Neural cell (in vitro differentiated cells): ENCODE results near the gene MEGF9. TPM values are rescaled to one million over a fixed set of nuclear protein-coding genes. Genes with fewer than 3 reads are reported as not detected.

Experiments used
- H2AFZ ChIP-seq: fragments of 200-600, 300-800 bp; sonication (generic), shearing (Covaris generic); 2 replicates; pipeline ENCODE4 v1.6.0; 2014; ENCODE audit warnings: low read depth, mild to moderate bottlenecking, antibody characterized with exemption, low read length, moderate library complexity
- H3F3A ChIP-seq: fragments of 200-600 bp; shearing (Covaris generic); 2 replicates; pipeline ENCODE4 v1.6.1; 2016; ENCODE audit warnings: mild to moderate bottlenecking, moderate library complexity, mixed read lengths, antibody characterized with exemption, low read length; ENCODE audit not compliant: insufficient read depth, poor library complexity, severe bottlenecking
- H3K27ac ChIP-seq: fragments of 200-600, 300-800 bp; sonication (generic), shearing (Covaris generic); 2 replicates; pipeline ENCODE4 v1.5.1; 2014; ENCODE audit warnings: mild to moderate bottlenecking, low read length, moderate library complexity
- H3K27me3 ChIP-seq: fragments of 300-800, 200-600 bp; sonication (generic), shearing (Covaris generic); 2 replicates; pipeline ENCODE4 v1.6.0; 2014; ENCODE audit warnings: mild to moderate bottlenecking, low read depth, low read length, moderate library complexity; ENCODE audit not compliant: insufficient read depth
- H3K36me3 ChIP-seq: fragments of 300-800, 200-600 bp; sonication (generic), shearing (Covaris generic); 2 replicates; pipeline ENCODE4 v1.5.1; 2014; ENCODE audit warnings: mild to moderate bottlenecking, antibody characterized with exemption, low read length, moderate library complexity; ENCODE audit not compliant: insufficient read depth
- H3K4me2 ChIP-seq: fragments of 300-800, 200-600 bp; sonication (generic), shearing (Covaris generic); 2 replicates; pipeline ENCODE4 v1.6.0; 2014; ENCODE audit warnings: mild to moderate bottlenecking, low read length
- H3K4me3 ChIP-seq: fragments of 300-800, 200-600 bp; sonication (generic), shearing (Covaris generic); 2 replicates; pipeline ENCODE4 v1.5.1; 2014; ENCODE audit warnings: mild to moderate bottlenecking, low read length, moderate library complexity
- H3K79me2 ChIP-seq: fragments of 200-600 bp; shearing (Covaris generic); replicated peaks from 2 replicates; pipeline ENCODE4 v1.6.0; 2014; ENCODE audit warnings: mild to moderate bottlenecking, low read length, moderate library complexity; ENCODE audit not compliant: insufficient read depth
- H3K9ac ChIP-seq: fragments of 300-800, 200-600 bp; sonication (generic), shearing (Covaris generic); 2 replicates; pipeline ENCODE4 v1.6.1; 2016; ENCODE audit warnings: mild to moderate bottlenecking, low read length, mixed read lengths
- H3K9me2 ChIP-seq: fragments of 200-600 bp; shearing (Covaris generic); 2 replicates; pipeline ENCODE4 v1.6.1; 2016; ENCODE audit warnings: mild to moderate bottlenecking, low read length, mixed read lengths; ENCODE audit not compliant: insufficient read depth
- H3K9me3 ChIP-seq: fragments of 200-600, 300-800 bp; sonication (generic), shearing (Covaris generic); 2 replicates; pipeline ENCODE4 v1.6.1; 2016; ENCODE audit warnings: mild to moderate bottlenecking, mixed run types, low read length, moderate library complexity, mixed read lengths
- H4K20me1 ChIP-seq: fragments of 200-600 bp; shearing (Covaris generic); 2 replicates; pipeline ENCODE4 v1.6.1; 2016; ENCODE audit warnings: mild to moderate bottlenecking, mixed run types; ENCODE audit not compliant: insufficient read depth
- EP300 ChIP-seq: fragments of 450-650 bp; conservative IDR thresholded peaks from 2 replicates; pipeline ENCODE4 v1.6.1; 2014; ENCODE audit warnings: antibody characterized with exemption, mild to moderate bottlenecking, moderate library complexity; ENCODE audit not compliant: poor library complexity, severe bottlenecking
- EZH2 ChIP-seq: fragments of 200-600, 300-800 bp; shearing (Covaris generic), sonication (generic); IDR thresholded peaks from 2 replicates; pipeline ENCODE4 v1.6.1; 2014; ENCODE audit warnings: antibody characterized with exemption, low read length, borderline replicate concordance, mild to moderate bottlenecking; ENCODE audit not compliant: insufficient read depth, poor library complexity, severe bottlenecking
- MXI1 ChIP-seq: fragments of 450-650 bp; conservative IDR thresholded peaks from 2 replicates; pipeline ENCODE4 v1.6.1; 2014; ENCODE audit warnings: antibody characterized with exemption, mild to moderate bottlenecking; ENCODE audit not compliant: poor library complexity, severe bottlenecking
- POLR2AphosphoS5 ChIP-seq: IDR thresholded peaks from 2 replicates; pipeline ENCODE4 v1.6.1; 2012
- RAD21 ChIP-seq: fragments of 450-650 bp; conservative IDR thresholded peaks from 2 replicates; pipeline ENCODE4 v1.6.1; 2014; ENCODE audit warnings: antibody characterized with exemption, mild to moderate bottlenecking, moderate library complexity
- SMC3 ChIP-seq: fragments of 450-650 bp; conservative IDR thresholded peaks from 2 replicates; pipeline ENCODE4 v1.6.1; 2014; ENCODE audit warnings: antibody characterized with exemption, mild to moderate bottlenecking, moderate library complexity; ENCODE audit not compliant: poor library complexity
- TAF1 ChIP-seq: IDR thresholded peaks from 2 replicates; pipeline ENCODE4 v1.6.1; 2012; ENCODE audit warnings: low read depth
- polyA plus RNA-seq: library from polyadenylated mRNA; depleted of rRNA; stranded (reverse); fragments of >200 nt; gene quantifications from 2 replicates; pipeline ENCODE4 v1.2.3, GENCODE V29; 2014
- TF ChIP-seq, protein P1 (sequence below): IDR thresholded peaks from 2 replicates; pipeline ENCODE4 v1.6.1; 2012; ENCODE audit warnings: borderline replicate concordance
- TF ChIP-seq, protein P2 (sequence below): fragments of 450-650 bp; IDR thresholded peaks from 2 replicates; pipeline ENCODE4 v1.5.1; 2014; ENCODE audit warnings: antibody characterized with exemption, mild to moderate bottlenecking, moderate library complexity; ENCODE audit not compliant: poor library complexity, severe bottlenecking

MEGF9 gene
- polyA plus RNA-seq, 1 donor from 2014 or later, result 35.0 TPM

DNA sequence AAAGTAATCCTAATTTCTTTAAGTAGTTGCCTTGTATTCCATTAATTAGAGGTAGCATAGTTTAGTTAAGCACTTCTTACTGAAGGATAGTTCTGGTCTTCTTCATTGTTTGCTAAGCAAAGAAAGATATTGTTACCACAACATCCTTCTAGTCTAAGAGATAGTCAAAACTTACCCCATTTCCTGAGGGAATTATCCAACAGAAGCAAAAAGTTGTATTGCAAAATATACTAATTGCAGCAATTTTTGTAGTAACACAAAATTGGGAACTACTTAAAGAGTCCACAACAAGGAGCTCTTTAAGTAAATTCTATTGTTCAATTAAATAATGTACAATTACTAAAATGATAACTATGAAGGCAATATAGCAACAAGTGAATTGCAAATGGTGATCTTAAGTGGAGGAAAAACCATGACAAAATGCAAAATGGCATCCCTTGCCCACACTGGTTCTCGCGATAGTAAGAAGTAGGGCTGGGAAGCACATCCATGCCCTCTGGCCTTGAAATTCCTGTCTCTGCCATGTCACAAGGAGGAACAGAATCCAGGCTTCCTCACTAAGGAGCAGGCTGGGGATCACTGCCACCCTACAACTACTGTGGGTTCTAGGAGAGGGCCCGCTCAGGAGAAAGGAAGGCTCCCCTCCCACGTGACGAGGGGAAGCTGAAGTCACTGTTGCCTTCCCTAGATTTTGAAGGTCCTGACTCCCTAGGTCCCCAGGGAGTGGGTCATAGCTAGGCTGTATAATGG is 23.3 kb upstream of the MEGF9 start:
- H3K9me3 ChIP-seq, result no peaks in the 10 kb centered on the region
- no peak overlapping the region for H3K4me3 ChIP-seq
- H3K27ac ChIP-seq, result no peak overlapping the region
- no peaks in the 10 kb centered on the region for H3K9me2 ChIP-seq
- no peaks in the 10 kb centered on the region for H3K27me3 ChIP-seq
- H3F3A ChIP-seq, result no peaks in the 10 kb centered on the region
- no peaks in the 10 kb centered on the region for H3K79me2 ChIP-seq
- no peak overlapping the region for H3K4me2 ChIP-seq
- H3K9ac ChIP-seq, result no peak overlapping the region
- H2AFZ ChIP-seq, result no peak overlapping the region
- no peak for TF ChIP-seq EP300
- TF ChIP-seq EZH2, result no peak
- no peak for TF ChIP-seq MXI1
- TF ChIP-seq, protein P1, sequence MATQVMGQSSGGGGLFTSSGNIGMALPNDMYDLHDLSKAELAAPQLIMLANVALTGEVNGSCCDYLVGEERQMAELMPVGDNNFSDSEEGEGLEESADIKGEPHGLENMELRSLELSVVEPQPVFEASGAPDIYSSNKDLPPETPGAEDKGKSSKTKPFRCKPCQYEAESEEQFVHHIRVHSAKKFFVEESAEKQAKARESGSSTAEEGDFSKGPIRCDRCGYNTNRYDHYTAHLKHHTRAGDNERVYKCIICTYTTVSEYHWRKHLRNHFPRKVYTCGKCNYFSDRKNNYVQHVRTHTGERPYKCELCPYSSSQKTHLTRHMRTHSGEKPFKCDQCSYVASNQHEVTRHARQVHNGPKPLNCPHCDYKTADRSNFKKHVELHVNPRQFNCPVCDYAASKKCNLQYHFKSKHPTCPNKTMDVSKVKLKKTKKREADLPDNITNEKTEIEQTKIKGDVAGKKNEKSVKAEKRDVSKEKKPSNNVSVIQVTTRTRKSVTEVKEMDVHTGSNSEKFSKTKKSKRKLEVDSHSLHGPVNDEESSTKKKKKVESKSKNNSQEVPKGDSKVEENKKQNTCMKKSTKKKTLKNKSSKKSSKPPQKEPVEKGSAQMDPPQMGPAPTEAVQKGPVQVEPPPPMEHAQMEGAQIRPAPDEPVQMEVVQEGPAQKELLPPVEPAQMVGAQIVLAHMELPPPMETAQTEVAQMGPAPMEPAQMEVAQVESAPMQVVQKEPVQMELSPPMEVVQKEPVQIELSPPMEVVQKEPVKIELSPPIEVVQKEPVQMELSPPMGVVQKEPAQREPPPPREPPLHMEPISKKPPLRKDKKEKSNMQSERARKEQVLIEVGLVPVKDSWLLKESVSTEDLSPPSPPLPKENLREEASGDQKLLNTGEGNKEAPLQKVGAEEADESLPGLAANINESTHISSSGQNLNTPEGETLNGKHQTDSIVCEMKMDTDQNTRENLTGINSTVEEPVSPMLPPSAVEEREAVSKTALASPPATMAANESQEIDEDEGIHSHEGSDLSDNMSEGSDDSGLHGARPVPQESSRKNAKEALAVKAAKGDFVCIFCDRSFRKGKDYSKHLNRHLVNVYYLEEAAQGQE, result no peak
- TF ChIP-seq POLR2AphosphoS5, result no peak
- TF ChIP-seq SMC3, result no peak
- no peak for TF ChIP-seq RAD21
- no peak for TF ChIP-seq TAF1
- TF ChIP-seq, protein P2, sequence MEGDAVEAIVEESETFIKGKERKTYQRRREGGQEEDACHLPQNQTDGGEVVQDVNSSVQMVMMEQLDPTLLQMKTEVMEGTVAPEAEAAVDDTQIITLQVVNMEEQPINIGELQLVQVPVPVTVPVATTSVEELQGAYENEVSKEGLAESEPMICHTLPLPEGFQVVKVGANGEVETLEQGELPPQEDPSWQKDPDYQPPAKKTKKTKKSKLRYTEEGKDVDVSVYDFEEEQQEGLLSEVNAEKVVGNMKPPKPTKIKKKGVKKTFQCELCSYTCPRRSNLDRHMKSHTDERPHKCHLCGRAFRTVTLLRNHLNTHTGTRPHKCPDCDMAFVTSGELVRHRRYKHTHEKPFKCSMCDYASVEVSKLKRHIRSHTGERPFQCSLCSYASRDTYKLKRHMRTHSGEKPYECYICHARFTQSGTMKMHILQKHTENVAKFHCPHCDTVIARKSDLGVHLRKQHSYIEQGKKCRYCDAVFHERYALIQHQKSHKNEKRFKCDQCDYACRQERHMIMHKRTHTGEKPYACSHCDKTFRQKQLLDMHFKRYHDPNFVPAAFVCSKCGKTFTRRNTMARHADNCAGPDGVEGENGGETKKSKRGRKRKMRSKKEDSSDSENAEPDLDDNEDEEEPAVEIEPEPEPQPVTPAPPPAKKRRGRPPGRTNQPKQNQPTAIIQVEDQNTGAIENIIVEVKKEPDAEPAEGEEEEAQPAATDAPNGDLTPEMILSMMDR, result no peak
- no peaks in the 10 kb centered on the region for H4K20me1 ChIP-seq
- no peaks in the 10 kb centered on the region for H3K36me3 ChIP-seq

DNA sequence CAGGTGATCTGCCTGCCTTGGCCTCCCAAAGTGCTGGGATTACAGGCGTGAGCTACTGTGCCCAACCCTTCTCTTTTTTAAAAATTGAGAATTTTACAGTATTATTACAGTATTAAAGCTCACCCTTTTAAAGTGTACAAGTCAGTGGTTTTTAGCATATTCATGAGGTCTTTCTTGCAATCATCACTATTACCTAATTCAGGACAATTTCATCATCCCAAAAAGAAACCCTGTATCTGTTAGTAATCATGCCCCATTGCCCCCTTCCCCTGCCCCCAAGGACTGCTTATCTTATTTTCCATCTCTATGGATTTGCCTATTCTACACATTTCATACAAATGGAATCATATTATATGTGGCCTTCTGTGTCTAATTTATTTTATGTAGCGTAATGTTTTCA is 22.6 kb upstream of the MEGF9 start:
- no peaks in the 10 kb centered on the region for H4K20me1 ChIP-seq
- H3K4me3 ChIP-seq, result no peak overlapping the region
- H3K27me3 ChIP-seq, result no peaks in the 10 kb centered on the region
- no peaks in the 10 kb centered on the region for H3K79me2 ChIP-seq
- H3F3A ChIP-seq, result no peaks in the 10 kb centered on the region
- H3K36me3 ChIP-seq, result no peaks in the 10 kb centered on the region
- no peak for TF ChIP-seq POLR2AphosphoS5
- TF ChIP-seq, protein P2, result no peak
- no peak for TF ChIP-seq EP300
- no peak for TF ChIP-seq TAF1
- TF ChIP-seq RAD21, result no peak
- no peak for TF ChIP-seq EZH2
- H3K9me3 ChIP-seq, result no peaks in the 10 kb centered on the region
- H3K27ac ChIP-seq, result no peak overlapping the region
- H3K9me2 ChIP-seq, result no peaks in the 10 kb centered on the region
- H2AFZ ChIP-seq, result no peak overlapping the region
- no peak overlapping the region for H3K9ac ChIP-seq
- no peak overlapping the region for H3K4me2 ChIP-seq
